Esophagus muscularis mucosa (tissue), 4 donors: Measurements from ENCODE around the gene MAP4K4. TPM values are rescaled to one million over a fixed set of nuclear protein-coding genes. Genes with fewer than 3 reads are reported as not detected.
"Not testable (repeated sequence)": the region's sequence is repeated elsewhere in the genome, so short reads cannot be mapped to it uniquely, and the experiment has no call there.

Experiments used
- DNase-seq: peaks from one replicate; pipeline ENCODE4 v3.0.0-alpha.2; 2017; ENCODE audit errors: extremely low spot score
- H3K27ac ChIP-seq, 4 donors: fragments of 200-600 bp; sonication (generic); replicated peaks in 1 of 4; 1 replicate in 3 of 4; 2 replicates in 1 of 4; pipeline ENCODE4 v1.5.1; 2016 to 2019; ENCODE audit warnings: mild to moderate bottlenecking in 1 of 4
- H3K27me3 ChIP-seq, 4 donors: fragments of 200-600 bp; sonication (generic); one replicate each; pipeline versions ENCODE4 v1.5.1 to v1.6.0; 2016 to 2019
- H3K36me3 ChIP-seq, 4 donors: fragments of 200-600 bp; sonication (generic); one replicate each; pipeline ENCODE4 v1.5.1; 2016 to 2019
- H3K4me1 ChIP-seq, 4 donors: fragments of 200-600 bp; sonication (generic); one replicate each; pipeline ENCODE4 v1.5.1; 2016 to 2019
- H3K4me3 ChIP-seq, 4 donors: fragments of 200-600 bp; sonication (generic); 1 replicate in 2 of 4; 2 replicates in 2 of 4; pipeline ENCODE4 v1.5.1; 2016 to 2019; ENCODE audit warnings: mild to moderate bottlenecking in 4 of 4, moderate library complexity in 1 of 4
- H3K9me3 ChIP-seq, 4 donors: fragments of 200-600 bp; sonication (generic); 1 replicate in 3 of 4; 2 replicates in 1 of 4; pipeline ENCODE4 v1.5.1; 2016 to 2019
- CTCF ChIP-seq, 3 experiments: fragments of 200-600 bp in 2 of 3; fragments of 450-650 bp in 1 of 3; sonication (generic) in 2 of 3; IDR thresholded peaks; one replicate each; pipeline ENCODE4 v1.5.1; 2017 to 2019; ENCODE audit warnings: antibody characterized with exemption in 3 of 3, mild to moderate bottlenecking in 2 of 3, moderate library complexity in 1 of 3
- EP300 ChIP-seq: sonication (generic); formaldehyde crosslinking; IDR thresholded peaks from one replicate; pipeline ENCODE4 v1.6.1; 2017; ENCODE audit warnings: antibody characterized with exemption
- POLR2A ChIP-seq: fragments of 450-650 bp; IDR thresholded peaks from one replicate; pipeline ENCODE4 v1.6.1; 2017; ENCODE audit warnings: antibody characterized with exemption, moderate library complexity, mild to moderate bottlenecking, low read depth
- POLR2AphosphoS5 ChIP-seq, 2 donors: sonication (generic); formaldehyde crosslinking; IDR thresholded peaks; one replicate each; pipeline ENCODE4 v1.6.1; 2017; ENCODE audit warnings: antibody characterized with exemption in 2 of 2
- WGBS: methylation state at CpG from one replicate; pipeline ENCODE4 v1.1.5; 2018; 5-methylcytosine and 5-hydroxymethylcytosine counted together
- intact Hi-C: fragments of 100-400 bp; cut with DNase I; formaldehyde crosslinking; loops from one replicate; pipeline ENCODE4 v1.15.1; 2023
- total RNA-seq, 4 donors: library from RNA; depleted of rRNA; stranded (reverse); fragments of >200 nt; gene quantifications; one replicate each; pipeline versions ENCODE4 v1.1.0 to v1.2.1, GENCODE V29; 2016

Gene MAP4K4
- total RNA-seq, 4 donors from 2014 or later: 37.8 to 59.0 (median 51.7) TPM

- intact Hi-C loops: no loop called here
Measured at GRCh38 chr2:101766871-101767739, 69.6 kb downstream of the MAP4K4 start.

GRCh38 chr2:101768556-101769220 is 71.2 kb downstream of the MAP4K4 start:
- TF ChIP-seq POLR2AphosphoS5 (IDR thresholded peaks at IDR 0.05) (no peak), POLR2A (no peak), CTCF (IDR thresholded peaks at IDR 0.05) (no peak), EP300 (no peak)
- H3K4me1 ChIP-seq: peaks cover 84 to 90% (median 85%) of the 10 kb centered on the region in 4 donors
- intact Hi-C loops: no loop called here

More at GRCh38 chr2:101766871-101767739, 69.6 kb downstream of the MAP4K4 start:
- Histone ChIP-seq H3K27me3 (no peaks in the 10 kb centered on the region), H3K4me3 (peak overlapping the region in 1 of 4 donors; percentile 19), H3K27ac (peak overlapping the region; percentile 35 to 63 (median 50)), H3K9me3 (no peaks in the 10 kb centered on the region), H3K36me3 (no peaks in the 10 kb centered on the region), H3K4me1 (peaks cover 85 to 94% (median 90%) of the 10 kb centered on the region in 4 donors)
- 74% methylated on average over 5 of the region's 5 CpGs for WGBS
- TF ChIP-seq POLR2A (no peak), POLR2AphosphoS5 (IDR thresholded peaks at IDR 0.05) (no peak), EP300 (no peak), CTCF (IDR thresholded peaks at IDR 0.05) (no peak)
- DNase-seq: no peak

GRCh38 chr2:101769726-101770125 is 72.2 kb downstream of the MAP4K4 start:
- H3K9me3 ChIP-seq, H3K27ac ChIP-seq, intact Hi-C loops, H3K36me3 ChIP-seq, H3K27me3 ChIP-seq, H3K4me3 ChIP-seq: not testable (repeated sequence)
- peaks cover 78 to 89% (median 84%) of the 10 kb centered on the region in 4 donors for H3K4me1 ChIP-seq
- WGBS: 80% methylated on average over 3 of the region's 3 CpGs
- DNase-seq: peak; percentile 34

More at GRCh38 chr2:101768556-101769220, 71.2 kb downstream of the MAP4K4 start:
- 54% methylated on average over 4 of the region's 4 CpGs for WGBS
- DNase-seq: no peak
- Histone ChIP-seq H3K4me3 (no peak overlapping the region), H3K27me3 (no peaks in the 10 kb centered on the region), H3K27ac (peak overlapping the region in 1 of 4 donors; percentile 12), H3K9me3 (no peaks in the 10 kb centered on the region), H3K36me3 (no peaks in the 10 kb centered on the region)

GRCh38 chr2:101770726-101771125 is 73.2 kb downstream of the MAP4K4 start:
- Histone ChIP-seq H3K36me3 (no peaks in the 10 kb centered on the region), H3K27me3 (no peaks in the 10 kb centered on the region), H3K27ac (no peak overlapping the region), H3K4me3 (no peak overlapping the region), H3K4me1 (peaks cover 80 to 91% (median 83%) of the 10 kb centered on the region in 4 donors), H3K9me3 (no peaks in the 10 kb centered on the region)
- peak; percentile 50 for DNase-seq
- TF ChIP-seq POLR2A (no peak), POLR2AphosphoS5 (IDR thresholded peaks at IDR 0.05) (no peak), EP300 (no peak), CTCF (IDR thresholded peaks at IDR 0.05) (peak in 2 of 3 experiments; percentile 16 to 21)
- WGBS: 51% methylated on average over 2 of the region's 2 CpGs
- intact Hi-C loops: no loop called here

- Histone ChIP-seq H3K4me3 (no peak overlapping the region), H3K36me3 (no peaks in the 10 kb centered on the region), H3K27ac (no peak overlapping the region), H3K4me1 (peaks cover 80 to 91% (median 83%) of the 10 kb centered on the region in 4 donors), H3K27me3 (no peaks in the 10 kb centered on the region), H3K9me3 (no peaks in the 10 kb centered on the region)
- intact Hi-C loops: no loop called here
- 81% methylated on average over 5 of the region's 5 CpGs for WGBS
- TF ChIP-seq CTCF (IDR thresholded peaks at IDR 0.05) (no peak), EP300 (no peak), POLR2AphosphoS5 (IDR thresholded peaks at IDR 0.05) (no peak), POLR2A (no peak)
- DNase-seq: peak; percentile 55
Measured at GRCh38 chr2:101771227-101771902, 73.9 kb downstream of the MAP4K4 start.
